Measurements from ENCODE around the gene SOX12. TPM values are rescaled to one million over a fixed set of nuclear protein-coding genes. Genes with fewer than 3 reads are reported as not detected.

SOX12 gene
- total RNA-seq, 4 donors from 2014 or later: 3.5 to 14.4 (median 7.2) TPM

- H3K9me3 ChIP-seq: no peaks in the 10 kb centered on the region
- peaks cover 19 to 73% (median 61%) of the 10 kb centered on the region in 4 donors for H3K4me1 ChIP-seq
- H3K27me3 ChIP-seq: no peaks in the 10 kb centered on the region
- DNase-seq (ENCODE audit: extremely low spot score): no peak
- 9% methylated on average over 14 of the region's 47 CpGs for WGBS
- peak overlapping the region; percentile 60 to 97 (median 72) for H3K4me3 ChIP-seq
- intact Hi-C loops (cut with DNase I): no loop called here
- no peaks in the 10 kb centered on the region for H3K36me3 ChIP-seq
- peak overlapping the region; percentile 81 to 98 (median 97) for H3K27ac ChIP-seq (replicated peaks in 1 of 4)
- TF ChIP-seq POLR2AphosphoS5 (IDR thresholded peaks at IDR 0.05) (peak in 1 of 2 donors; percentile 71), EP300 (IDR thresholded peaks at IDR 0.05) (no peak)
Observed at GRCh38 chr20:327186-328026, 2.1 kb downstream of the SOX12 start.

GRCh38 chr20:328027-328974 lies 2.9 kb downstream of the SOX12 start:
- peaks cover 19 to 70% (median 61%) of the 10 kb centered on the region in 4 donors for H3K4me1 ChIP-seq
- no peaks in the 10 kb centered on the region for H3K9me3 ChIP-seq
- TF ChIP-seq POLR2AphosphoS5 (IDR thresholded peaks at IDR 0.05) (no peak), EP300 (IDR thresholded peaks at IDR 0.05) (no peak), CTCF (IDR thresholded peaks at IDR 0.05) (no peak), POLR2A (IDR thresholded peaks at IDR 0.05; ENCODE audit: low read depth) (no peak)
- DNase-seq (ENCODE audit: extremely low spot score): no peak
- no peaks in the 10 kb centered on the region for H3K27me3 ChIP-seq
- intact Hi-C loops (cut with DNase I): no loop called here
- 45% methylated on average over 21 of the region's 31 CpGs for WGBS
- H3K4me3 ChIP-seq: peak overlapping the region; percentile 60 to 97 (median 72)
- no peaks in the 10 kb centered on the region for H3K36me3 ChIP-seq
- peak overlapping the region; percentile 81 to 98 (median 97) for H3K27ac ChIP-seq (replicated peaks in 1 of 4)

GRCh38 chr20:328975-329695 lies 3.8 kb downstream of the SOX12 start:
- Histone ChIP-seq H3K4me3 (no peak overlapping the region), H3K36me3 (peaks cover 0 to 4% (median 0%) of the 10 kb centered on the region in 4 donors), H3K4me1 (peaks cover 13 to 62% (median 52%) of the 10 kb centered on the region in 4 donors), H3K27ac (replicated peaks in 1 of 4) (peak overlapping the region; percentile 81 to 98 (median 97)), H3K27me3 (no peaks in the 10 kb centered on the region), H3K9me3 (no peaks in the 10 kb centered on the region)
- intact Hi-C loops (cut with DNase I): no loop called here
- WGBS: 47% methylated on average over 7 of the region's 7 CpGs
- no peak for DNase-seq (ENCODE audit: extremely low spot score)
- TF ChIP-seq CTCF (IDR thresholded peaks at IDR 0.05): no peak
- TF ChIP-seq POLR2A (IDR thresholded peaks at IDR 0.05; ENCODE audit: low read depth): no peak

- 75% methylated on average over 4 of the region's 4 CpGs for WGBS
- peaks cover 11 to 57% (median 49%) of the 10 kb centered on the region in 4 donors for H3K4me1 ChIP-seq
- intact Hi-C loops (cut with DNase I): loop anchor here (5.0 kb wide), 1 partner anchor 123 kb away; no protein-coding TSS in a partner anchor
Observed at GRCh38 chr20:329851-330232, 4.5 kb downstream of the SOX12 start.

More at GRCh38 chr20:329851-330232, 4.5 kb downstream of the SOX12 start:
- peak overlapping the region; percentile 7 to 98 (median 97) for H3K27ac ChIP-seq (replicated peaks in 1 of 4)
- H3K4me3 ChIP-seq: no peak overlapping the region
- H3K9me3 ChIP-seq: no peaks in the 10 kb centered on the region
- peaks cover 0 to 8% (median 0%) of the 10 kb centered on the region in 4 donors for H3K36me3 ChIP-seq
- H3K27me3 ChIP-seq: no peaks in the 10 kb centered on the region
- DNase-seq (ENCODE audit: extremely low spot score): no peak
- TF ChIP-seq POLR2A (IDR thresholded peaks at IDR 0.05; ENCODE audit: low read depth) (no peak), EP300 (IDR thresholded peaks at IDR 0.05) (no peak), POLR2AphosphoS5 (IDR thresholded peaks at IDR 0.05) (no peak), CTCF (IDR thresholded peaks at IDR 0.05) (no peak)

Data from esophagus muscularis mucosa (tissue), 4 donors.